HepG2 (cell line): ENCODE data around the gene VPS18. TPM values are rescaled to one million over a fixed set of nuclear protein-coding genes. Genes with fewer than 3 reads are reported as not detected.
A peak's percentile ranks its signal among the peaks of the same experiment; 100 is the strongest.

ENCODE experiments used
- ATAC-seq: fragments of 200-7000 bp; cut with Tn5 transposase; 3 replicates; pipeline ENCODE4 v1.9.1; 2020; ENCODE audit warnings: mild to moderate bottlenecking, moderate library complexity
- BruUV-seq: library from RNA; stranded (reverse); fragments of 400-500 nt; replicated peaks from 2 replicates; lab custom pipeline; 2021; lab: Mats Ljungman, UMichigan
- CTCF ChIA-PET: fragments of 300-600 bp; formaldehyde crosslinking; extraction: SDS; loops from one replicate; lab custom pipeline; 2021; ENCODE audit warnings: low total read pairs, inconsistent platforms, low intra/inter-chr PET ratio; lab: Yijun Ruan, JAX
- POLR2A ChIA-PET: fragments of 350-600 bp; sonication (Branson Sonifier 250); formaldehyde crosslinking; loops from one replicate; lab custom pipeline; 2020; ENCODE audit warnings: antibody characterized with exemption, inconsistent platforms; lab: Yijun Ruan, JAX
- DNase-seq: peaks from one replicate; pipeline ENCODE4 v3.0.0-alpha.2; 2015; ENCODE audit warnings: low spot score
- FAIRE-seq: peaks from 3 replicates; lab custom pipeline; 2011; peaks lifted over from hg19 to GRCh38; lab: Jason Lieb, UNC
- H2AFZ ChIP-seq: one replicate; pipeline ENCODE4 v1.6.1; 2011; ENCODE audit warnings: low read length, inconsistent platforms
- H3K27ac ChIP-seq: fragments of 300-600 bp; 3 replicates; pipeline ENCODE4 v1.8.0; 2011; ENCODE audit warnings: mixed run types, mild to moderate bottlenecking, mixed read lengths, low read length, inconsistent platforms; ENCODE audit not compliant: insufficient read depth; ENCODE audit errors: extremely low read length
- H3K27me3 ChIP-seq, 2 experiments: fragments of 200-600 bp in 1 of 2; 2 replicates in 1 of 2; 3 replicates in 1 of 2; pipeline versions ENCODE4 v1.6.0 to v1.8.0; 2011; ENCODE audit warnings: low read length in 2 of 2, mild to moderate bottlenecking in 2 of 2, moderate library complexity in 2 of 2, inconsistent platforms in 1 of 2; ENCODE audit not compliant: insufficient read depth in 2 of 2, control insufficient read depth in 1 of 2
- H3K36me3 ChIP-seq, 2 experiments: fragments of 200-600 bp in 1 of 2; replicated peaks in 1 of 2; 2 replicates in 1 of 2; 3 replicates in 1 of 2; pipeline versions ENCODE4 v1.5.1 to v1.8.0; 2011; ENCODE audit warnings: low read length in 2 of 2, inconsistent platforms in 1 of 2; ENCODE audit not compliant: insufficient read depth in 2 of 2, control insufficient read depth in 1 of 2
- H3K4me1 ChIP-seq: 2 replicates; pipeline ENCODE4 v1.5.1; 2012; ENCODE audit warnings: low read length, inconsistent platforms; ENCODE audit not compliant: insufficient read depth
- H3K4me2 ChIP-seq: 2 replicates; pipeline ENCODE4 v1.6.0; 2011; ENCODE audit warnings: low read depth, low read length, inconsistent platforms
- H3K4me3 ChIP-seq, 3 experiments: fragments of 200-600 bp in 1 of 3; sonication (generic), shearing (Covaris generic) in 1 of 3; replicated peaks in 1 of 3; 2 replicates each; pipeline ENCODE4 v1.5.1; 2011 to 2016; ENCODE audit warnings: low read length in 3 of 3, inconsistent platforms in 2 of 3, low read depth in 2 of 3, mild to moderate bottlenecking in 2 of 3, control low read depth in 1 of 3, mixed read lengths in 1 of 3; ENCODE audit not compliant: insufficient read depth in 1 of 3
- H3K79me2 ChIP-seq: one replicate; pipeline ENCODE4 v1.6.1; 2011; ENCODE audit warnings: low read length, inconsistent platforms; ENCODE audit not compliant: insufficient read depth
- H3K9ac ChIP-seq: 2 replicates; pipeline ENCODE4 v1.6.0; 2011; ENCODE audit warnings: mild to moderate bottlenecking, low read depth, low read length, inconsistent platforms; ENCODE audit not compliant: insufficient read depth
- H3K9me3 ChIP-seq: 2 replicates; pipeline ENCODE4 v1.5.1; 2012; ENCODE audit warnings: mild to moderate bottlenecking, low read length
- H4K20me1 ChIP-seq: 2 replicates; pipeline ENCODE4 v1.6.0; 2011; ENCODE audit warnings: inconsistent platforms, mild to moderate bottlenecking, low read length, moderate library complexity; ENCODE audit not compliant: insufficient read depth
- ATRX ChIP-seq: sonication (generic); formaldehyde crosslinking; IDR thresholded peaks from 2 replicates; pipeline ENCODE4 v1.4.0; 2020; ENCODE audit warnings: missing genetic modification reagents, borderline replicate concordance
- BRCA1 ChIP-seq: sonication (generic); formaldehyde crosslinking; IDR thresholded peaks from 2 replicates; pipeline ENCODE4 v1.4.0; 2020; ENCODE audit warnings: missing genetic modification reagents
- CBX1 ChIP-seq: IDR thresholded peaks from one replicate; pipeline ENCODE4 v1.6.1; 2016; ENCODE audit warnings: antibody characterized with exemption, low read depth
- HIVEP1 ChIP-seq: sonication (generic); formaldehyde crosslinking; IDR thresholded peaks from 2 replicates; pipeline ENCODE4 v1.4.0; 2020; ENCODE audit warnings: mild to moderate bottlenecking, missing genetic modification reagents
- PITX1 ChIP-seq: sonication (generic); formaldehyde crosslinking; IDR thresholded peaks from 2 replicates; pipeline ENCODE4 v1.5.1; 2020; ENCODE audit warnings: mild to moderate bottlenecking, missing genetic modification reagents
- POLR2A ChIP-seq, 2 experiments: IDR thresholded peaks; 2 replicates each; pipeline ENCODE4 v1.6.1; 2011; ENCODE audit warnings: low read depth in 2 of 2, low read length in 2 of 2, mild to moderate bottlenecking in 1 of 2, moderate library complexity in 1 of 2; ENCODE audit not compliant: insufficient read depth in 1 of 2
- SETDB1 ChIP-seq: sonication (generic); formaldehyde crosslinking; IDR thresholded peaks from 2 replicates; pipeline ENCODE4 v1.5.1; 2020; ENCODE audit warnings: missing genetic modification reagents, mild to moderate bottlenecking, borderline replicate concordance
- ZFX ChIP-seq: sonication (generic); formaldehyde crosslinking; IDR thresholded peaks from 2 replicates; pipeline ENCODE4 v1.4.0; 2020; ENCODE audit warnings: mild to moderate bottlenecking, low read depth, missing genetic modification reagents, moderate library complexity
- ZNF264 ChIP-seq: sonication (generic); formaldehyde crosslinking; IDR thresholded peaks from 2 replicates; pipeline ENCODE4 v1.4.0; 2020; ENCODE audit warnings: missing genetic modification reagents
- ZNF501 ChIP-seq: sonication (generic); formaldehyde crosslinking; IDR thresholded peaks from 2 replicates; pipeline ENCODE4 v1.5.1; 2020; ENCODE audit warnings: mild to moderate bottlenecking, moderate library complexity, missing genetic modification reagents
- ZNF549 ChIP-seq: sonication (generic); formaldehyde crosslinking; IDR thresholded peaks from 2 replicates; pipeline ENCODE4 v1.5.0; 2020; ENCODE audit warnings: missing genetic modification reagents
- ZNF839 ChIP-seq: sonication (generic); formaldehyde crosslinking; IDR thresholded peaks from 2 replicates; pipeline ENCODE4 v1.4.0; 2020; ENCODE audit warnings: missing genetic modification reagents, mild to moderate bottlenecking, borderline replicate concordance
- WGBS: methylation state at CpG from one replicate; pipeline ENCODE4 v1.1.6; 2017; ENCODE audit warnings: low lambda C conversion rate; 5-methylcytosine and 5-hydroxymethylcytosine counted together
- in situ Hi-C: cut with HindIII; loops from 2 replicates; pipeline ENCODE4 v1.10.0; 2017; ENCODE audit warnings: low pct_unique_long_range_greater_than_20kb; ENCODE audit not compliant: extremely low pct_ligation_motif_present
- intact Hi-C: fragments of 100-400 bp; cut with micrococcal nuclease; formaldehyde crosslinking; loops from one replicate; pipeline ENCODE4 v1.10.0; 2022; ENCODE audit not compliant: unreplicated experiment
- polyA plus RNA-seq, 8 experiments: library from polyadenylated mRNA; depleted of rRNA in 3 of 8; stranded (reverse) in 7 of 8; unstranded in 1 of 8; fragments of >200 nt; fragmentation: Illumina TruSeq in 4 of 8; extraction: Trizol in 4 of 8; gene quantifications; 2 replicates each; pipeline versions ENCODE4 v1.2.1 to v1.2.3, GENCODE V29; 2011 to 2016; ENCODE audit warnings: low read depth in 4 of 8, missing spikeins in 1 of 8, mixed read lengths in 1 of 8; ENCODE audit not compliant: insufficient read depth in 1 of 8
- total RNA-seq, 5 experiments: library from RNA; depleted of rRNA; stranded (reverse); fragments of >200 nt; fragmentation: Illumina TruSeq; extraction: Trizol; gene quantifications; 2 replicates each; pipeline ENCODE4 v1.2.3, GENCODE V29; 2016; ENCODE audit warnings: low read depth in 1 of 5
- TF ChIP-seq, protein P1 (sequence below): sonication (generic); formaldehyde crosslinking; IDR thresholded peaks from 2 replicates; pipeline ENCODE4 v1.5.0; 2020; ENCODE audit warnings: mild to moderate bottlenecking, missing genetic modification reagents, borderline replicate concordance
- TF ChIP-seq, protein P2 (sequence below): IDR thresholded peaks from 2 replicates; pipeline ENCODE4 v1.6.1; 2016; ENCODE audit warnings: low read depth, borderline replicate concordance
- TF ChIP-seq, protein P3 (sequence below): sonication (generic); formaldehyde crosslinking; conservative IDR thresholded peaks from 2 replicates; pipeline ENCODE4 v1.8.0; 2022; ENCODE audit warnings: mild to moderate bottlenecking, moderate library complexity, missing genetic modification reagents

VPS18 gene
- total and polyA plus RNA-seq, 2 of the 13 experiments (the other 11 are each of a cell fraction or from before 2014, with no cell fraction given), result 5.8 to 17.0 TPM

DNA sequence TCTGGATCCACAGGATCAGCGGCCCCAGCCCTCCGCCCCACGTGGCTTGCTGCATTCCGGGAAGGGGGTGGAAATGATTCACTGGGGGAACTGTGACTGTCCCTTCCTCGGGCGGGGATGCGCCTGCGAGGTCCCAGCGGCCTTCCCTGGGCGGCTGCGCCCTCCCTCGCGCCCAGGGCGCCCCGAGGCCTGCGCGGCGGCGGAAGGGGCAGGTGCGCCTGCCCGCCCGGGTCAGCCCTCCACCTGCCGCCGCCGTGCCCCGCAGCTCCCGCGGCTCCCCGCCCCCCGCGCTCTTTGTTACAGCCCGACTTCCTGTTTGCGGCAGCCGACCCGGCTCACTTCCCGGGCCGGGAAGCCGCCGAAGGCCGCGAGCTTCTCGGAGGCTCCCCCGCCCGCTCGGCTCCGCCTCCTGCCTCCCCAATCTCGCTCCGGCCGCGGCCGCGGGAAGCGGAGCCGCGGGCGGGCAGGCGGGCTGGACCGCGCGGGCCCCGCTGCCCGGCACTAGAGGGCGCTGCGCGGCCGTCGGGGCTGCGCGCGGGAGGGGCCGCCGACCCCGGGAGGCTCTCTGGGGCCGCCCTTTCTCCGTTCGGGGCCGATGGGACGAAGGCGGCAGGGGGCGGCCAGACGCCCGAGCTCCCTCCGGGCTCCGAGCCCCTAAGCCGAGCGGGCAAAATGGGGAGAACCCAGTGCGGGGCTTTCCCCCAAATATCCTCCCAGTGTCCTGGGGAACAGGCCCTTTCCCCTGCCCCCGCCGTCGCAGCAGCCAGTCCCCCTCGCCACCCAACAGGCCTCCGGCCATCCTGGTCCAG, 47.5 kb downstream of the VPS18 start:
- DNase-seq (peak; percentile 59), ATAC-seq (peak; percentile 77), FAIRE-seq (no peak)
- peak overlapping the region; percentile 51 for H3K27ac ChIP-seq
- peaks cover 0 to 42% of the 10 kb centered on the region in 2 experiments; a peak in 3 of 5 replicates for H3K27me3 ChIP-seq
- WGBS, result 3% methylated on average over 5 of the region's 92 CpGs
- intact Hi-C loops (loop anchor here (5.0 kb wide), 1 partner anchor 34 kb away; no protein-coding TSS in a partner anchor), in situ Hi-C loops (no loop called here)
- no TSS peak for BruUV-seq
- peak overlapping the region; percentile 99 for H3K4me2 ChIP-seq
- H3K9ac ChIP-seq, result peak overlapping the region; percentile 51
- peak overlapping the region; percentile 52 to 78 (median 66) for H3K4me3 ChIP-seq
- H2AFZ ChIP-seq, result peak overlapping the region; percentile 44
- ChIA-PET CTCF (interaction anchor here (0.8 to 1.3 kb wide), 2 partner anchors 79 to 80 kb away, joined by 3 read pairs; no protein-coding TSS in a partner anchor), POLR2A (interaction anchor here (0.7 to 2.1 kb wide), 6 partner anchors 9 to 246 kb away, joined by 3 to 10 read pairs (median 4); partner anchors contain the start of gene DLL4)
- no peaks in the 10 kb centered on the region for H4K20me1 ChIP-seq
- H3K79me2 ChIP-seq, result no peaks in the 10 kb centered on the region
- H3K4me1 ChIP-seq, result peaks cover 58% of the 10 kb centered on the region
- no peaks in the 10 kb centered on the region for H3K36me3 ChIP-seq
- H3K9me3 ChIP-seq, result no peaks in the 10 kb centered on the region
- TF ChIP-seq POLR2A (IDR thresholded peaks at IDR 0.05; ENCODE audit: insufficient read depth in 1 of 2, low read depth in 2 of 2, low read length in 2 of 2), result peak in 1 of 2 experiments; percentile 40; a peak in 2 of 4 replicates
- TF ChIP-seq, protein P1, sequence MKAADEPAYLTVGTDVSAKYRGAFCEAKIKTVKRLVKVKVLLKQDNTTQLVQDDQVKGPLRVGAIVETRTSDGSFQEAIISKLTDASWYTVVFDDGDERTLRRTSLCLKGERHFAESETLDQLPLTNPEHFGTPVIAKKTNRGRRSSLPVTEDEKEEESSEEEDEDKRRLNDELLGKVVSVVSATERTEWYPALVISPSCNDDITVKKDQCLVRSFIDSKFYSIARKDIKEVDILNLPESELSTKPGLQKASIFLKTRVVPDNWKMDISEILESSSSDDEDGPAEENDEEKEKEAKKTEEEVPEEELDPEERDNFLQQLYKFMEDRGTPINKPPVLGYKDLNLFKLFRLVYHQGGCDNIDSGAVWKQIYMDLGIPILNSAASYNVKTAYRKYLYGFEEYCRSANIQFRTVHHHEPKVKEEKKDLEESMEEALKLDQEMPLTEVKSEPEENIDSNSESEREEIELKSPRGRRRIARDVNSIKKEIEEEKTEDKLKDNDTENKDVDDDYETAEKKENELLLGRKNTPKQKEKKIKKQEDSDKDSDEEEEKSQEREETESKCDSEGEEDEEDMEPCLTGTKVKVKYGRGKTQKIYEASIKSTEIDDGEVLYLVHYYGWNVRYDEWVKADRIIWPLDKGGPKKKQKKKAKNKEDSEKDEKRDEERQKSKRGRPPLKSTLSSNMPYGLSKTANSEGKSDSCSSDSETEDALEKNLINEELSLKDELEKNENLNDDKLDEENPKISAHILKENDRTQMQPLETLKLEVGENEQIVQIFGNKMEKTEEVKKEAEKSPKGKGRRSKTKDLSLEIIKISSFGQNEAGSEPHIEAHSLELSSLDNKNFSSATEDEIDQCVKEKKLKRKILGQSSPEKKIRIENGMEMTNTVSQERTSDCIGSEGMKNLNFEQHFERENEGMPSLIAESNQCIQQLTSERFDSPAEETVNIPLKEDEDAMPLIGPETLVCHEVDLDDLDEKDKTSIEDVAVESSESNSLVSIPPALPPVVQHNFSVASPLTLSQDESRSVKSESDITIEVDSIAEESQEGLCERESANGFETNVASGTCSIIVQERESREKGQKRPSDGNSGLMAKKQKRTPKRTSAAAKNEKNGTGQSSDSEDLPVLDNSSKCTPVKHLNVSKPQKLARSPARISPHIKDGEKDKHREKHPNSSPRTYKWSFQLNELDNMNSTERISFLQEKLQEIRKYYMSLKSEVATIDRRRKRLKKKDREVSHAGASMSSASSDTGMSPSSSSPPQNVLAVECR, result no peak; the same call in 1 of the 2 replicates
- no peak for TF ChIP-seq ZNF549 (CRISPR knock-in tag)
- TF ChIP-seq, protein P2, sequence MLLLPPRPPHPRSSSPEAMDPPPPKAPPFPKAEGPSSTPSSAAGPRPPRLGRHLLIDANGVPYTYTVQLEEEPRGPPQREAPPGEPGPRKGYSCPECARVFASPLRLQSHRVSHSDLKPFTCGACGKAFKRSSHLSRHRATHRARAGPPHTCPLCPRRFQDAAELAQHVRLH (CRISPR knock-in tag), result peak; percentile 45; the same call in 1 of the 2 replicates
- TF ChIP-seq, protein P3, sequence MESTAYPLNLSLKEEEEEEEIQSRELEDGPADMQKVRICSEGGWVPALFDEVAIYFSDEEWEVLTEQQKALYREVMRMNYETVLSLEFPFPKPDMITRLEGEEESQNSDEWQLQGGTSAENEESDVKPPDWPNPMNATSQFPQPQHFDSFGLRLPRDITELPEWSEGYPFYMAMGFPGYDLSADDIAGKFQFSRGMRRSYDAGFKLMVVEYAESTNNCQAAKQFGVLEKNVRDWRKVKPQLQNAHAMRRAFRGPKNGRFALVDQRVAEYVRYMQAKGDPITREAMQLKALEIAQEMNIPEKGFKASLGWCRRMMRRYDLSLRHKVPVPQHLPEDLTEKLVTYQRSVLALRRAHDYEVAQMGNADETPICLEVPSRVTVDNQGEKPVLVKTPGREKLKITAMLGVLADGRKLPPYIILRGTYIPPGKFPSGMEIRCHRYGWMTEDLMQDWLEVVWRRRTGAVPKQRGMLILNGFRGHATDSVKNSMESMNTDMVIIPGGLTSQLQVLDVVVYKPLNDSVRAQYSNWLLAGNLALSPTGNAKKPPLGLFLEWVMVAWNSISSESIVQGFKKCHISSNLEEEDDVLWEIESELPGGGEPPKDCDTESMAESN, result peak; percentile 56
- no peak for TF ChIP-seq CBX1
- TF ChIP-seq ATRX (CRISPR knock-in tag), result no peak
- TF ChIP-seq BRCA1 (CRISPR knock-in tag), result no peak
- TF ChIP-seq ZNF264 (CRISPR knock-in tag), result no peak
- peak; percentile 64 for TF ChIP-seq ZFX (CRISPR knock-in tag)
- 0 out of 2 replicates have a peak, but pooled peaks have one; percentile 9 for TF ChIP-seq ZNF501
- no peak for TF ChIP-seq PITX1
- no peak for TF ChIP-seq SETDB1 (CRISPR knock-in tag)
- TF ChIP-seq ZNF839 (CRISPR knock-in tag), result no peak
- no peak for TF ChIP-seq HIVEP1
